ENCODE data around the gene FAAP20.

FAAP20 gene

GRCh38 chr1:2192031-2192995, 2.3 kb downstream of the FAAP20 start:
- TF ChIP-seq CTCF (conservative IDR thresholded peaks at IDR 0.05; ENCODE audit: control insufficient read depth, insufficient read depth, low read depth, low read length), result no peak
- H3K4me3 ChIP-seq (ENCODE audit: control insufficient read depth, low read depth, low read length), result no peak overlapping the region
- DNase-seq (ENCODE audit: low read depth), result peak; percentile 77

- no peak for TF ChIP-seq CTCF (conservative IDR thresholded peaks at IDR 0.05; ENCODE audit: control insufficient read depth, insufficient read depth, low read depth, low read length)
- peak; percentile 19 for DNase-seq (ENCODE audit: low read depth)
- H3K4me3 ChIP-seq (ENCODE audit: control insufficient read depth, low read depth, low read length), result peak overlapping the region; percentile 48
These were observed 4.0 kb downstream of the FAAP20 start for GRCh38 chr1:2190491-2190976.

GRCh38 chr1:2189459-2190425, 4.8 kb downstream of the FAAP20 start:
- TF ChIP-seq CTCF (conservative IDR thresholded peaks at IDR 0.05; ENCODE audit: control insufficient read depth, insufficient read depth, low read depth, low read length), result no peak
- peak overlapping the region; percentile 48 for H3K4me3 ChIP-seq (ENCODE audit: control insufficient read depth, low read depth, low read length)
- DNase-seq (ENCODE audit: low read depth), result peak; percentile 91

- TF ChIP-seq CTCF (conservative IDR thresholded peaks at IDR 0.05; ENCODE audit: control insufficient read depth, insufficient read depth, low read depth, low read length), result no peak
- no peak for DNase-seq (ENCODE audit: low read depth)
These were observed 6.2 kb downstream of the FAAP20 start for GRCh38 chr1:2188336-2188735.

GRCh38 chr1:2187619-2188018, 7.0 kb downstream of the FAAP20 start:
- DNase-seq (ENCODE audit: low read depth), result no peak
- no peak for TF ChIP-seq CTCF (conservative IDR thresholded peaks at IDR 0.05; ENCODE audit: control insufficient read depth, insufficient read depth, low read depth, low read length)
- no peak overlapping the region for H3K4me3 ChIP-seq (ENCODE audit: control insufficient read depth, low read depth, low read length)

More at GRCh38 chr1:2188336-2188735, 6.2 kb downstream of the FAAP20 start:
- H3K4me3 ChIP-seq (ENCODE audit: control insufficient read depth, low read depth, low read length), result no peak overlapping the region

- DNase-seq (ENCODE audit: low read depth), result no peak
- no peak overlapping the region for H3K4me3 ChIP-seq (ENCODE audit: control insufficient read depth, low read depth, low read length)
- no peak for TF ChIP-seq CTCF (conservative IDR thresholded peaks at IDR 0.05; ENCODE audit: control insufficient read depth, insufficient read depth, low read depth, low read length)
These were observed 7.7 kb downstream of the FAAP20 start for GRCh38 chr1:2186901-2187300.
